ENCODE results near the gene LAMTOR1.

DNA sequence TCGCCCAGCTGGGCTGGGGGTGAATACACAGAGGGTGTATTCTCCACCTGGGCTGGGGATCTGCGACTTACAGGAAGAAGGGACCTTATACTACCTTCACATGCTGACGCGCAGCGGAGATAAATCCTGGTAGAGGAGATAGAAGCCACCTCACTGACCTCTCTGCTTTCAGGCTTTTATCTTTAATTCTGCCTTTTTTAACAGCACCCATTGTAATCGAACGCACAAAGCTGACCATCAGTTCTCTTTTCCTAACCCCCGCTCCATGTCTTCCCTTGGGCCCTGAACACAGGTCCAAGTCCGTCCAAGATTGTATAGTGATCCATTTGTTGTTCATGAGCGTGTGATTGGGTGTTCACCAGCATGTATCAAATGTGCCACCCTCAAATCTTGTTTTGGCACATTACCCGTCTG lies 664 bp upstream of the LAMTOR1 start:
- TF ChIP-seq GATA3 (IDR thresholded peaks at IDR 0.05; ENCODE audit: low read depth, low read length) (no peak), GATA2 (IDR thresholded peaks at IDR 0.05; ENCODE audit: low read depth, low read length) (no peak)

Measured in SH-SY5Y (cell line).